Measurements from ENCODE around the gene SKAP1. TPM values are rescaled to one million over a fixed set of nuclear protein-coding genes. Genes with fewer than 3 reads are reported as not detected.

SKAP1 gene
- 0.31 TPM for total RNA-seq

GRCh38 chr17:48429638-48430586 lies at the start of gene SKAP1:
Gene SKAP1 (minus strand): TSS chr17:48430214.

GRCh38 chr17:48107137-48108055 lies 322.6 kb downstream of the SKAP1 start, which contains the start of gene SNX11:
Gene SNX11 (plus strand): TSS chr17:48107766. CDS start chr17:48112044, 4,278 bp downstream.

GRCh38 chr17:48101012-48101720 lies 328.8 kb downstream of the SKAP1 start, which contains the start of gene CBX1:
Gene CBX1 (minus strand): TSS chr17:48101478. CDS start chr17:48077004, 24,474 bp downstream.

Small RNA genes lying within 50 kb of the gene (small RNA-seq; reads per million reads assigned to genes)
- gene MIR1203 (ENCODE audit: low replicate concordance): not detected
- gene RF00012 (ENCODE audit: low replicate concordance): not detected
- gene RF00019 (ENCODE audit: low replicate concordance): not detected
- not detected for gene RNU6-1152P (ENCODE audit: low replicate concordance)
- not detected for gene RNU6-1201P (ENCODE audit: low replicate concordance)

Other genes with a start within 250 kb of the SKAP1 start
- not detected for gene HOXB1, start 100.8 kb upstream of the SKAP1 start, total RNA-seq
- not detected for gene HOXB2, start 114.9 kb upstream of the SKAP1 start, total RNA-seq
- gene HOXB4, start 148.1 kb upstream of the SKAP1 start, total RNA-seq: not detected
- not detected for gene HOXB3, start 160.0 kb upstream of the SKAP1 start, total RNA-seq
- gene HOXB5, start 163.6 kb upstream of the SKAP1 start, total RNA-seq: not detected
- not detected for gene HOXB6, start 174.8 kb upstream of the SKAP1 start, total RNA-seq
- gene HOXB7, start 180.8 kb upstream of the SKAP1 start, total RNA-seq: not detected
- gene HOXB8, start 185.1 kb upstream of the SKAP1 start, total RNA-seq: not detected
- not detected for gene HOXB9, start 196.1 kb upstream of the SKAP1 start, total RNA-seq

All from parietal lobe (tissue), 2 donors.